Measurements from ENCODE around the gene VRK1. TPM values are rescaled to one million over a fixed set of nuclear protein-coding genes. Genes with fewer than 3 reads are reported as not detected.

VRK1 gene
- polyA plus RNA-seq, 1 of the 3 experiments (the other 2 are of a cell fraction), result 9.1 TPM

DNA sequence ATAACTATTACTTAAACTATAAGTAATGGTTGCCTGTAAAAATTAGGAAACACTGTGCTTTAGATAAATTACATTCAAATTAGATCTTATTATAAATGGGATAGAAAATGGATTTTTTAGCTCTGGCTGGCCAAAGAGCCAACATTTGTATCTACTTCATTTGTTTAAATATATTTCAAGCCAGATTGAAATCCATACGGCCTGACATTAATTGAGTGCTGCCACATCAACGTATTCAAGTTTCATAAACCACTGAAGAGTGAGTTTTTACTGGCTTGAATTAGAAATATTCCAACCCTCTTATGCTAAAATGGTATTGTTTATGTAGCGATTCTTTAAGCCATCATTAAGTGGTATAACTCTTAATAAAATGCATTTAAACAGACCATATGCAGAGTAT lies 133.3 kb downstream of the VRK1 start:
- no peak for DNase-seq
- Histone ChIP-seq H3K4me3 (ENCODE audit: low read depth in 2 of 2, low read length in 1 of 2) (no peak overlapping the region), H3K27ac (ENCODE audit: low read depth in 2 of 2, low read length in 1 of 2) (no peak overlapping the region), H3K27me3 (ENCODE audit: insufficient read depth) (no peaks in the 10 kb centered on the region), H3K9me3 (no peaks in the 10 kb centered on the region), H3K9ac (no peak overlapping the region), H3K4me1 (ENCODE audit: control insufficient read depth in 1 of 2, insufficient read depth in 2 of 2, low read depth in 1 of 2, low read length in 1 of 2) (peaks cover 0 to 1% of the 10 kb centered on the region in 2 experiments; a peak in 1 of 4 replicates), H3K4me2 (no peak overlapping the region), H3K79me2 (ENCODE audit: insufficient read depth) (no peaks in the 10 kb centered on the region), H3K9me2 (no peaks in the 10 kb centered on the region), H2AFZ (ENCODE audit: low read depth) (no peak overlapping the region), H4K20me1 (ENCODE audit: insufficient read depth) (no peaks in the 10 kb centered on the region), H3K36me3 (replicated peaks in 1 of 2; ENCODE audit: control insufficient read depth in 1 of 2, insufficient read depth in 2 of 2, low read length in 1 of 2) (no peaks in the 10 kb centered on the region), H3F3A (replicated peaks; ENCODE audit: insufficient read depth) (no peaks in the 10 kb centered on the region)
- ChIA-PET POLR2A (no interaction called here), CTCF (no interaction called here)
- WGBS (ENCODE audit: low lambda C conversion rate), result 70% methylated on average over 3 of the region's 3 CpGs
- TF ChIP-seq TCF12 (IDR thresholded peaks at IDR 0.05), result no peak
- no peak for TF ChIP-seq GATA2 (CRISPR knock-in tag; IDR thresholded peaks at IDR 0.05)
- no peak for TF ChIP-seq EZH2phosphoT487 (IDR thresholded peaks at IDR 0.05; ENCODE audit: borderline replicate concordance, low read depth)
- TF ChIP-seq, protein P1, sequence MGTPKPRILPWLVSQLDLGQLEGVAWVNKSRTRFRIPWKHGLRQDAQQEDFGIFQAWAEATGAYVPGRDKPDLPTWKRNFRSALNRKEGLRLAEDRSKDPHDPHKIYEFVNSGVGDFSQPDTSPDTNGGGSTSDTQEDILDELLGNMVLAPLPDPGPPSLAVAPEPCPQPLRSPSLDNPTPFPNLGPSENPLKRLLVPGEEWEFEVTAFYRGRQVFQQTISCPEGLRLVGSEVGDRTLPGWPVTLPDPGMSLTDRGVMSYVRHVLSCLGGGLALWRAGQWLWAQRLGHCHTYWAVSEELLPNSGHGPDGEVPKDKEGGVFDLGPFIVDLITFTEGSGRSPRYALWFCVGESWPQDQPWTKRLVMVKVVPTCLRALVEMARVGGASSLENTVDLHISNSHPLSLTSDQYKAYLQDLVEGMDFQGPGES (IDR thresholded peaks at IDR 0.05; ENCODE audit: low read depth, low read length), result no peak
- no peak for TF ChIP-seq RXRA (IDR thresholded peaks at IDR 0.05; ENCODE audit: borderline replicate concordance, low read depth)
- no peak for TF ChIP-seq MXI1 (IDR thresholded peaks at IDR 0.05; ENCODE audit: low read depth, low read length)
- TF ChIP-seq, protein P2, sequence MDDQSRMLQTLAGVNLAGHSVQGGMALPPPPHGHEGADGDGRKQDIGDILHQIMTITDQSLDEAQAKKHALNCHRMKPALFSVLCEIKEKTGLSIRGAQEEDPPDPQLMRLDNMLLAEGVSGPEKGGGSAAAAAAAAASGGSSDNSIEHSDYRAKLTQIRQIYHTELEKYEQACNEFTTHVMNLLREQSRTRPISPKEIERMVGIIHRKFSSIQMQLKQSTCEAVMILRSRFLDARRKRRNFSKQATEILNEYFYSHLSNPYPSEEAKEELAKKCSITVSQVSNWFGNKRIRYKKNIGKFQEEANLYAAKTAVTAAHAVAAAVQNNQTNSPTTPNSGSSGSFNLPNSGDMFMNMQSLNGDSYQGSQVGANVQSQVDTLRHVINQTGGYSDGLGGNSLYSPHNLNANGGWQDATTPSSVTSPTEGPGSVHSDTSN (IDR thresholded peaks at IDR 0.05), result no peak
- TF ChIP-seq, protein P3, sequence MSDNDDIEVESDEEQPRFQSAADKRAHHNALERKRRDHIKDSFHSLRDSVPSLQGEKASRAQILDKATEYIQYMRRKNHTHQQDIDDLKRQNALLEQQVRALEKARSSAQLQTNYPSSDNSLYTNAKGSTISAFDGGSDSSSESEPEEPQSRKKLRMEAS (IDR thresholded peaks at IDR 0.05; ENCODE audit: low read depth), result no peak
- TF ChIP-seq NRF1 (IDR thresholded peaks at IDR 0.05; ENCODE audit: low read depth, low read length), result no peak
- TF ChIP-seq ELF1 (IDR thresholded peaks at IDR 0.05), result no peak
- TF ChIP-seq TEAD4 (IDR thresholded peaks at IDR 0.05; ENCODE audit: borderline replicate concordance, insufficient read depth), result no peak
- TF ChIP-seq TAF1 (IDR thresholded peaks at IDR 0.05; ENCODE audit: borderline replicate concordance, low read depth, low read length), result no peak
- TF ChIP-seq MEF2A (IDR thresholded peaks at IDR 0.05; ENCODE audit: borderline replicate concordance, low read depth), result no peak
- TF ChIP-seq, protein P4, sequence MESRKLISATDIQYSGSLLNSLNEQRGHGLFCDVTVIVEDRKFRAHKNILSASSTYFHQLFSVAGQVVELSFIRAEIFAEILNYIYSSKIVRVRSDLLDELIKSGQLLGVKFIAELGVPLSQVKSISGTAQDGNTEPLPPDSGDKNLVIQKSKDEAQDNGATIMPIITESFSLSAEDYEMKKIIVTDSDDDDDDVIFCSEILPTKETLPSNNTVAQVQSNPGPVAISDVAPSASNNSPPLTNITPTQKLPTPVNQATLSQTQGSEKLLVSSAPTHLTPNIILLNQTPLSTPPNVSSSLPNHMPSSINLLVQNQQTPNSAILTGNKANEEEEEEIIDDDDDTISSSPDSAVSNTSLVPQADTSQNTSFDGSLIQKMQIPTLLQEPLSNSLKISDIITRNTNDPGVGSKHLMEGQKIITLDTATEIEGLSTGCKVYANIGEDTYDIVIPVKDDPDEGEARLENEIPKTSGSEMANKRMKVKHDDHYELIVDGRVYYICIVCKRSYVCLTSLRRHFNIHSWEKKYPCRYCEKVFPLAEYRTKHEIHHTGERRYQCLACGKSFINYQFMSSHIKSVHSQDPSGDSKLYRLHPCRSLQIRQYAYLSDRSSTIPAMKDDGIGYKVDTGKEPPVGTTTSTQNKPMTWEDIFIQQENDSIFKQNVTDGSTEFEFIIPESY (IDR thresholded peaks at IDR 0.05; ENCODE audit: borderline replicate concordance, low read depth), result no peak
- TF ChIP-seq, protein P5, sequence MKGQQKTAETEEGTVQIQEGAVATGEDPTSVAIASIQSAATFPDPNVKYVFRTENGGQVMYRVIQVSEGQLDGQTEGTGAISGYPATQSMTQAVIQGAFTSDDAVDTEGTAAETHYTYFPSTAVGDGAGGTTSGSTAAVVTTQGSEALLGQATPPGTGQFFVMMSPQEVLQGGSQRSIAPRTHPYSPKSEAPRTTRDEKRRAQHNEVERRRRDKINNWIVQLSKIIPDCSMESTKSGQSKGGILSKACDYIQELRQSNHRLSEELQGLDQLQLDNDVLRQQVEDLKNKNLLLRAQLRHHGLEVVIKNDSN (IDR thresholded peaks at IDR 0.05; ENCODE audit: borderline replicate concordance, low read depth), result no peak
- TF ChIP-seq SIN3A (IDR thresholded peaks at IDR 0.05; ENCODE audit: borderline replicate concordance, low read depth, low read length), result no peak
- no peak for TF ChIP-seq FOXM1 (IDR thresholded peaks at IDR 0.05; ENCODE audit: low read depth)
- no peak for TF ChIP-seq YY1 (IDR thresholded peaks at IDR 0.05; ENCODE audit: low read depth)

Data from SK-N-SH (cell line).